22Rv1 (cell line): Measurements from ENCODE around the gene DLGAP5.

ENCODE experiments used
- H3K27ac ChIP-seq: fragments of 450-650 bp; 2 replicates; pipeline ENCODE4 v1.5.1; 2017
- ZFX ChIP-seq: fragments of 450-650 bp; IDR thresholded peaks from 2 replicates; pipeline ENCODE4 v1.6.1; 2017; ENCODE audit warnings: antibody characterized with exemption, borderline replicate concordance
- TF ChIP-seq, protein P1 (sequence below): fragments of 450-650 bp; IDR thresholded peaks from 2 replicates; pipeline ENCODE4 v1.5.1; 2017; ENCODE audit warnings: mild to moderate bottlenecking

DLGAP5 gene

DNA sequence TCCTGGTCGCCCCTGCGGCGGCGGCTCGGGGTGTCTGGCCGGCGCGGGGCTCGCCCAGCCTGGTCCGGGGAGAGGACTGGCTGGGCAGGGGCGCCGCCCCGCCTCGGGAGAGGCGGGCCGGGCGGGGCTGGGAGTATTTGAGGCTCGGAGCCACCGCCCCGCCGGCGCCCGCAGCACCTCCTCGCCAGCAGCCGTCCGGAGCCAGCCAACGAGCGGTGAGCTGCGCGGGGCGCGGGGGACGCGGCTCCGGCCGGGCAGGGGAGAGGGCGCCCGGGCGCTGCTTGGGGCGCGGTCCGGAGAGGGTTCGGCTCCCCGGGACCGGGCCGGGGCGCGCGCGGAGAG, 62.3 kb downstream of the DLGAP5 start, which contains the start of gene LGALS3:
LGALS3 (plus strand) TSS at position 167 of the 342 bp plus-strand sequence. CDS start 8,122 bp downstream, outside the sequence.
- H3K27ac ChIP-seq: no peak within 1 kb of the TSS
- TF ChIP-seq, protein P1, sequence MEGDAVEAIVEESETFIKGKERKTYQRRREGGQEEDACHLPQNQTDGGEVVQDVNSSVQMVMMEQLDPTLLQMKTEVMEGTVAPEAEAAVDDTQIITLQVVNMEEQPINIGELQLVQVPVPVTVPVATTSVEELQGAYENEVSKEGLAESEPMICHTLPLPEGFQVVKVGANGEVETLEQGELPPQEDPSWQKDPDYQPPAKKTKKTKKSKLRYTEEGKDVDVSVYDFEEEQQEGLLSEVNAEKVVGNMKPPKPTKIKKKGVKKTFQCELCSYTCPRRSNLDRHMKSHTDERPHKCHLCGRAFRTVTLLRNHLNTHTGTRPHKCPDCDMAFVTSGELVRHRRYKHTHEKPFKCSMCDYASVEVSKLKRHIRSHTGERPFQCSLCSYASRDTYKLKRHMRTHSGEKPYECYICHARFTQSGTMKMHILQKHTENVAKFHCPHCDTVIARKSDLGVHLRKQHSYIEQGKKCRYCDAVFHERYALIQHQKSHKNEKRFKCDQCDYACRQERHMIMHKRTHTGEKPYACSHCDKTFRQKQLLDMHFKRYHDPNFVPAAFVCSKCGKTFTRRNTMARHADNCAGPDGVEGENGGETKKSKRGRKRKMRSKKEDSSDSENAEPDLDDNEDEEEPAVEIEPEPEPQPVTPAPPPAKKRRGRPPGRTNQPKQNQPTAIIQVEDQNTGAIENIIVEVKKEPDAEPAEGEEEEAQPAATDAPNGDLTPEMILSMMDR: no peak
- TF ChIP-seq ZFX: no peak

DNA sequence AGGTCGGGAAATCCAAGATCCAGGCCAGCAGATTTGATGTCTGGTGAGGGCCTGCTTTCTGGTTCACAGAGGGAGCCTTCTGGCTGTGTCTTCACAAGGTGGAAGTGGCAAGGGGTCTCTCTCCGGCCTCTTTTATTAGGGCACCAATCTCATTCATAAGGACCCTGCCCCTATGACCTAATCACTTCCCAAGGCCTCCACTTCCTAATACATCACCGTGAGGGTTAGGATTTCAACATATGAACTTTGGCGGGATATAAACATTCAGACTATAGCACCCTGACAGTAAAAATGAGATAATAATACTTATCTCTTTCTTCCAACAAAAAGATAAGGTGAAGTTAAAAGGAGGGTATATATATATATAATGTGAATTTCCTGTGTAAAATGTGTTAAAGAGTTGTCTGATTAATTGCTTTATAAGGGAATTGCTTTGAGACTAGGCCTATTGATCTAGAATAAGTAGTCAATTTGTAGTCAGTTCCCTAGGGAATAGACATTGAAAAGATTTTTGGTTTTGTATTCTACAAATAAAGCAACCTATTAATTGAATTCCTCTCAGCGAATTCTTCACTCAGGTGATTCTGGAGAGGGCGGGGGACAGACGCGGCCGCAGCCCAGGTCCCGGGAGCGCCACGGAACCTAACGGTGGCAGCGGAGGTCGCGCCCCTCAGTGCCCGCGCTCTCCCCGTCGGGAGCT, 62.8 kb downstream of the DLGAP5 start:
- no peak overlapping the region for H3K27ac ChIP-seq
- TF ChIP-seq, protein P1: no peak
- TF ChIP-seq ZFX: no peak

DNA sequence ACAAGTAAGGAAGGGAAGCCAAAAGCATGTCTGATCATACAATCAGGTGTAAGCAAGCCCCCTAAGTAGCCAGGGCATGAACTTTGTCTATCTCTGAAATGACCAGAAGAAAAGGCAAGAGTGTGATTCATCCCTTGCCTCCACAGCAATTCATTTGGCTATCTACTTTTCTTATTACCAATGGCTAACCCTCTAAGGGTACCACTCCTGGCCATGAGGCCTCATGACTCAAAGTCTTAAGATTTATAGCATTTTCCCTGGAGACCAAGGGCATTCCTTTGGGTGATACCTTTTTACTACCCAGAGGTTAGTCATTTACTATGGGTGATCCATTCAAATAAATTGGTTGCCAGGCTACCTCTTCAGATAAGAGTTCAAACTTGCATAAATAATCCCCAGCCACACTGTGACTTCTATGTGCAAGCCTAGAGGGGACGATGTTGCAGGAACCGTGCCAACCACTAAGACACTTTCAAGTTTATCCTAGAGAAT, 63.9 kb downstream of the DLGAP5 start:
- H3K27ac ChIP-seq: no peak overlapping the region
- TF ChIP-seq, protein P1: no peak
- no peak for TF ChIP-seq ZFX

DNA sequence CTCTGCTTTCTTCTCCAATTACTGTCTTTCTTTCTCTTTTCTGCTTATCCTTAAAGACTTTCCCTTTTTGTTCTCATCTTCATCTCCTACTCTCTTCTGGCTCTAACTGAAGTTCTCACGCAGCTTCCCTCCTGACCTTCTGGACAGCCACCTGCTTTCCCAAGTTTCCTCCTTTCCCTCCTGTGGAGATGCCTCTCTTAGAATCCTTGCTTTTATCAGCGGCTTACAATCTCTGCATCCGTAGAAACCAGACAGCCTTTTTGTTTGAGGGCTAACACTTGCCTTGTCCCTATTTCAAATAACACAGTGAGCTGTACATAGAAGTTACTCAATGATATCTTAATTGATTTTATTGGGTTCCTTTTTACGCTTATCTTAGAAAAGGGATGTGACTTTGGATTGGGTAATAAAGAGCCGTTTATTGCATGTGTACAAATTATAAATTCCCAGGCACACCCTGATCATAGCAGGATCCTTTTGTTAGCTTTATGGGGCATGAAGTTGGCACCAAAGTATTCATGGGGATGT, 64.4 kb downstream of the DLGAP5 start:
- TF ChIP-seq, protein P1: no peak
- TF ChIP-seq ZFX: no peak
- H3K27ac ChIP-seq: no peak overlapping the region

GRCh38 chr14:55126034-55126433, 65.4 kb downstream of the DLGAP5 start:
- H3K27ac ChIP-seq: no peak overlapping the region
- no peak for TF ChIP-seq ZFX
- TF ChIP-seq, protein P1: no peak

DNA sequence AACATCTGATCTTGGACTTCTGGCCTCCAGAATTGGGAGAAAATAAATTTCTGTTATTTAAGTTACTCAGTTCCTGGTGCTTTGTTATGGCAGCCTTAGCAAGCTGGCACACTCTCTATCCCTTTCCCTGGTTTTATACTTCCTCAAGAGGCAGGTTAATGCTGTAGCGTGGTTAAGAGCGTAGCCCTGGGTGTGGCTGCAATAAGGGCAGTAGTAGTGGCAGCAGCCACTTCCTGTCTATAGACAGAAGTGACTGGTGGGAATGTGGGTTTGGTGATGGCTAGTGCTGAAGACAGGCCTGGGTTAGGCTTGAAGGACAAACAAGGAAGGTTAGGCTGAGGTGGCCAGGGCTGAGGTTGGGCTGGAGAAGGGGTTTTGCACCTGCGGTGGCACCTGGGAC, 66.0 kb downstream of the DLGAP5 start:
- H3K27ac ChIP-seq: no peak overlapping the region
- no peak for TF ChIP-seq ZFX
- TF ChIP-seq, protein P1: no peak

- TF ChIP-seq ZFX: no peak
- TF ChIP-seq, protein P1: no peak
- H3K27ac ChIP-seq: no peak overlapping the region
These were observed 66.5 kb downstream of the DLGAP5 start for GRCh38 chr14:55124774-55125386.
